GM20000 (cell line): ENCODE data around the gene GNG13.

Experiments used
- DNase-seq: peaks from one replicate; pipeline ENCODE4 v3.0.0; 2012; ENCODE audit warnings: low spot score
- CTCF ChIP-seq: IDR thresholded peaks from 2 replicates; pipeline ENCODE4 v1.5.1; 2012; ENCODE audit warnings: mild to moderate bottlenecking, control low read depth; ENCODE audit errors: extremely low read depth, missing control alignments

Gene GNG13

GRCh38 chr16:818132-818531 lies 17.6 kb upstream of the GNG13 start:
- no peak for TF ChIP-seq CTCF
- no peak for DNase-seq

GRCh38 chr16:817001-817906 lies 16.7 kb upstream of the GNG13 start:
- no peak for DNase-seq
- no peak for TF ChIP-seq CTCF

GRCh38 chr16:815861-816260 lies 15.3 kb upstream of the GNG13 start:
- TF ChIP-seq CTCF = no peak
- no peak for DNase-seq

GRCh38 chr16:814974-815373 lies 14.4 kb upstream of the GNG13 start:
- no peak for DNase-seq
- TF ChIP-seq CTCF = no peak

GRCh38 chr16:813916-814412 lies 13.4 kb upstream of the GNG13 start:
- TF ChIP-seq CTCF = no peak
- no peak for DNase-seq

GRCh38 chr16:813204-813915 lies 12.8 kb upstream of the GNG13 start:
- peak; percentile 84 for DNase-seq
- peak; percentile 46 for TF ChIP-seq CTCF

- DNase-seq = no peak
- no peak for TF ChIP-seq CTCF
Observed at GRCh38 chr16:808085-808386, 7.5 kb upstream of the GNG13 start.
